ENCODE results near the gene FAM13A.

DNA sequence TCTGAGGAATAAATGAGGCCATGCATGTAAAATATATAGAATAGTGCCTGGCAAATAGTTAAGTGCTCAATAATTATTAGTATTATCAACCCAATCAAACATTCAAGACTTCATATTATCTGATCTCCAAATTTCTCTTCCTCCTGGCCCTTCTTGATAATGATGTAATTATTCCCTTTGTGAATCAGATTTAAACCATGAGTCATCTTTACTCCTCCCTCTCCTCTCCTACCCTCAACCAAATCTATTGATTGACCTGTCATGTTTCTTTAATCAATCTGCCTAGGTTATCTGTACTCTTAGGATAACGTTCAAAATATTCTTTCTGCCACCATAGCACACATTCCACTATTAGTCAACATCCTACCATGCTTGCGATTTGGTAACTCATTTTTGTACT, 229.5 kb downstream of the FAM13A start:
- TF ChIP-seq, protein P1, sequence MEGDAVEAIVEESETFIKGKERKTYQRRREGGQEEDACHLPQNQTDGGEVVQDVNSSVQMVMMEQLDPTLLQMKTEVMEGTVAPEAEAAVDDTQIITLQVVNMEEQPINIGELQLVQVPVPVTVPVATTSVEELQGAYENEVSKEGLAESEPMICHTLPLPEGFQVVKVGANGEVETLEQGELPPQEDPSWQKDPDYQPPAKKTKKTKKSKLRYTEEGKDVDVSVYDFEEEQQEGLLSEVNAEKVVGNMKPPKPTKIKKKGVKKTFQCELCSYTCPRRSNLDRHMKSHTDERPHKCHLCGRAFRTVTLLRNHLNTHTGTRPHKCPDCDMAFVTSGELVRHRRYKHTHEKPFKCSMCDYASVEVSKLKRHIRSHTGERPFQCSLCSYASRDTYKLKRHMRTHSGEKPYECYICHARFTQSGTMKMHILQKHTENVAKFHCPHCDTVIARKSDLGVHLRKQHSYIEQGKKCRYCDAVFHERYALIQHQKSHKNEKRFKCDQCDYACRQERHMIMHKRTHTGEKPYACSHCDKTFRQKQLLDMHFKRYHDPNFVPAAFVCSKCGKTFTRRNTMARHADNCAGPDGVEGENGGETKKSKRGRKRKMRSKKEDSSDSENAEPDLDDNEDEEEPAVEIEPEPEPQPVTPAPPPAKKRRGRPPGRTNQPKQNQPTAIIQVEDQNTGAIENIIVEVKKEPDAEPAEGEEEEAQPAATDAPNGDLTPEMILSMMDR (IDR thresholded peaks at IDR 0.05): no peak
- TF ChIP-seq POLR2A (IDR thresholded peaks at IDR 0.05): no peak

Measured in breast epithelium (tissue), 3 donors.